ENCODE measurements around the gene RPL10A. TPM values are rescaled to one million over a fixed set of nuclear protein-coding genes. Genes with fewer than 3 reads are reported as not detected.
"Not testable (repeated sequence)": the region's sequence is repeated elsewhere in the genome, so short reads cannot be mapped to it uniquely, and the experiment has no call there.

Gene RPL10A
- total RNA-seq, 1 donor from 2014 or later = 1,717 TPM

GRCh38 chr6:35516712-35517111 is 48.5 kb downstream of the RPL10A start:
- Mint-ChIP-seq H3K27me3 (ENCODE audit: low read depth) (no peaks in the 10 kb centered on the region), H3K4me3 (no peak overlapping the region), H3K36me3 (ENCODE audit: low read depth) (no peaks in the 10 kb centered on the region), H3K4me1 (no peaks in the 10 kb centered on the region), H3K9me3 (no peaks in the 10 kb centered on the region), H3K27ac (ENCODE audit: unreplicated experiment) (no peak overlapping the region)
- TF ChIP-seq CTCF (conservative IDR thresholded peaks at IDR 0.05) = no peak
- no peak for DNase-seq (ENCODE audit: low read depth, low spot score)

- not testable (repeated sequence) for DNase-seq (ENCODE audit: low read depth, low spot score); H3K4me3 Mint-ChIP-seq; H3K27ac Mint-ChIP-seq (ENCODE audit: unreplicated experiment); H3K9me3 Mint-ChIP-seq; H3K36me3 Mint-ChIP-seq (ENCODE audit: low read depth); H3K4me1 Mint-ChIP-seq; H3K27me3 Mint-ChIP-seq (ENCODE audit: low read depth)
Observed at GRCh38 chr6:35517978-35518377, 49.8 kb downstream of the RPL10A start.

- TF ChIP-seq CTCF (conservative IDR thresholded peaks at IDR 0.05) = no peak
- H3K27ac Mint-ChIP-seq (ENCODE audit: unreplicated experiment) = peak overlapping the region; percentile 83
Observed at GRCh38 chr6:35518566-35519312, 50.5 kb downstream of the RPL10A start.

GRCh38 chr6:35519313-35520015 is 51.3 kb downstream of the RPL10A start:
- Mint-ChIP-seq H3K36me3 (ENCODE audit: low read depth) (no peaks in the 10 kb centered on the region), H3K27me3 (ENCODE audit: low read depth) (no peaks in the 10 kb centered on the region), H3K9me3 (no peaks in the 10 kb centered on the region), H3K4me1 (peaks cover 6% of the 10 kb centered on the region), H3K4me3 (no peak overlapping the region), H3K27ac (ENCODE audit: unreplicated experiment) (no peak overlapping the region)
- DNase-seq (ENCODE audit: low read depth, low spot score) = no peak
- no peak for TF ChIP-seq CTCF (conservative IDR thresholded peaks at IDR 0.05)

More at GRCh38 chr6:35518566-35519312, 50.5 kb downstream of the RPL10A start:
- H3K9me3 Mint-ChIP-seq = no peaks in the 10 kb centered on the region
- no peak overlapping the region for H3K4me3 Mint-ChIP-seq
- H3K36me3 Mint-ChIP-seq (ENCODE audit: low read depth) = no peaks in the 10 kb centered on the region
- no peak for DNase-seq (ENCODE audit: low read depth, low spot score)
- peaks cover 6% of the 10 kb centered on the region for H3K4me1 Mint-ChIP-seq
- no peaks in the 10 kb centered on the region for H3K27me3 Mint-ChIP-seq (ENCODE audit: low read depth)

Small RNAs within 50 kb of the gene (microRNA-seq; reads per million reads assigned to microRNA genes)
- 6.5 reads per million, percentile 5 among the genes with 10 or more reads in this experiment for gene MIR7111

Other genes with a start within 250 kb of the RPL10A start
- 45.0 and 47.6 TPM in 2 replicates for gene ZNF76, start 208.7 kb upstream of the RPL10A start, total RNA-seq
- gene DEF6, start 170.6 kb upstream of the RPL10A start, total RNA-seq = 1.8 and 1.9 TPM in 2 replicates
- gene PPARD, start 125.8 kb upstream of the RPL10A start, total RNA-seq = 25.6 and 26.3 TPM in 2 replicates
- 18.8 and 20.4 TPM in 2 replicates for gene FANCE, start 16.1 kb upstream of the RPL10A start, total RNA-seq
- 18.0 and 19.2 TPM in 2 replicates for gene TEAD3, start 28.7 kb downstream of the RPL10A start, total RNA-seq
- gene TULP1, start 44.5 kb downstream of the RPL10A start, total RNA-seq = not detected in 2 replicates
- gene FKBP5, start 220.5 kb downstream of the RPL10A start, total RNA-seq = 39.6 and 40.4 TPM in 2 replicates

Measured in neural crest cell (in vitro differentiated cells).